Activated CD4-positive, alpha-beta T cell treated with anti-CD3 and anti-CD28 coated beads, Interleukin-2, amount 10 ng/mL, durations not matched to agents 7 days and 5 days (primary cell): ENCODE measurements around the gene FRG2. TPM values are rescaled to one million over a fixed set of nuclear protein-coding genes. Genes with fewer than 3 reads are reported as not detected.
"Not testable (repeated sequence)": the region's sequence is repeated elsewhere in the genome, so short reads cannot be mapped to it uniquely, and the experiment has no call there.

Experiments
- CTCF ChIA-PET: fragments of 350-600 bp; sonication (Branson Sonifier 250); formaldehyde crosslinking; loops from one replicate; lab custom pipeline; 2021; ENCODE audit warnings: antibody characterized with exemption; lab: Charles Lee
- POLR2A ChIA-PET: fragments of 350-600 bp; sonication (Branson Sonifier 250); formaldehyde crosslinking; loops from one replicate; lab custom pipeline; 2021; ENCODE audit warnings: antibody characterized with exemption; lab: Charles Lee
- DNase-seq: peaks from one replicate; pipeline ENCODE4 v3.0.0-alpha.2; 2020
- H3K27ac Mint-ChIP-seq: one replicate; pipeline ENCODE4 v1.8.0; 2021; ENCODE audit warnings: mild to moderate bottlenecking, moderate library complexity, mixed read lengths
- H3K27me3 Mint-ChIP-seq: one replicate; pipeline ENCODE4 v1.8.0; 2021; ENCODE audit warnings: mixed read lengths
- H3K36me3 Mint-ChIP-seq: one replicate; pipeline ENCODE4 v1.8.0; 2021; ENCODE audit warnings: low read depth, mixed read lengths
- H3K4me1 Mint-ChIP-seq: one replicate; pipeline ENCODE4 v1.8.0; 2021; ENCODE audit warnings: mixed read lengths
- H3K4me3 Mint-ChIP-seq: one replicate; pipeline ENCODE4 v1.8.0; 2021; ENCODE audit warnings: mild to moderate bottlenecking, moderate library complexity, mixed read lengths
- H3K9me3 Mint-ChIP-seq: one replicate; pipeline ENCODE4 v1.8.0; 2021; ENCODE audit warnings: mixed read lengths
- total RNA-seq, 2 experiments: library from RNA; stranded (reverse); gene quantifications; one replicate each; pipeline ENCODE4 v1.2.3, GENCODE V29; 2021

Gene FRG2
- not detected for total RNA-seq

DNA sequence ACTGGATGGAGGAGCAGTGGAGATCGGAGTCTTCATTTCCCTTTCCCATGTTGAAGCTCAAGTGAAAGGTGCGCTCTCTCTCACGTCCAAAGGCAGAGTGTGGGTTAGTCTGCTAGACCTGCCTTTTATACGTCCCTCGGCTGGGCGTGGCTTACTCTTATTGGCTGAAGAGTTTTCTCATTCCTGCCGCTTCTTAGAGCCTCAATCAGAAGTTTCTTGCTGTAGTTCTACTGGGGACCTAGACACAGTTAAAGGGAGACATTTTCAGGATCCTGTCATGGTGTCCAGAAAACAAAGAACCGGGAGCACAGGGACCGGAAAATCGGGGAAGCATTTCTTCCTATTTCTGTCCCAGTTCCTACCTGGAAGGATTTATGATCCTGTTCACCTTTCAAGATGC lies at the start of gene FRG2:
TSS of gene FRG2 (minus strand) at position 101 of the 400 bp plus-strand sequence. CDS start at position 49, 52 bp downstream.
- H3K4me3 Mint-ChIP-seq, CTCF ChIA-PET, H3K9me3 Mint-ChIP-seq, H3K27ac Mint-ChIP-seq, DNase-seq, POLR2A ChIA-PET, H3K27me3 Mint-ChIP-seq, H3K4me1 Mint-ChIP-seq, H3K36me3 Mint-ChIP-seq: not testable (repeated sequence)

- H3K4me3 Mint-ChIP-seq, H3K4me1 Mint-ChIP-seq, H3K36me3 Mint-ChIP-seq, H3K27ac Mint-ChIP-seq, H3K27me3 Mint-ChIP-seq, DNase-seq, CTCF ChIA-PET, POLR2A ChIA-PET, H3K9me3 Mint-ChIP-seq: not testable (repeated sequence)
Measured at GRCh38 chr4:190068351-190068750, 41.3 kb upstream of the FRG2 start.

- H3K27ac Mint-ChIP-seq = not testable (repeated sequence)
Measured at GRCh38 chr4:190064805-190065204, 37.7 kb upstream of the FRG2 start.

GRCh38 chr4:190064342-190064741 lies 37.3 kb upstream of the FRG2 start, which contains the start of gene DBET:
TSS of gene DBET (plus strand) at chr4:190064502.
- CTCF ChIA-PET, H3K27ac Mint-ChIP-seq: not testable (repeated sequence)

More at GRCh38 chr4:190064805-190065204, 37.7 kb upstream of the FRG2 start:
- H3K36me3 Mint-ChIP-seq, H3K27me3 Mint-ChIP-seq, H3K9me3 Mint-ChIP-seq, POLR2A ChIA-PET, H3K4me3 Mint-ChIP-seq, CTCF ChIA-PET, DNase-seq, H3K4me1 Mint-ChIP-seq: not testable (repeated sequence)

GRCh38 chr4:190058997-190059396 lies 31.9 kb upstream of the FRG2 start:
- POLR2A ChIA-PET, H3K4me3 Mint-ChIP-seq, H3K36me3 Mint-ChIP-seq, DNase-seq, H3K27ac Mint-ChIP-seq, H3K27me3 Mint-ChIP-seq, H3K9me3 Mint-ChIP-seq, H3K4me1 Mint-ChIP-seq, CTCF ChIA-PET: not testable (repeated sequence)

More at GRCh38 chr4:190064342-190064741, 37.3 kb upstream of the FRG2 start, which contains the start of gene DBET:
- DNase-seq, H3K4me3 Mint-ChIP-seq, H3K9me3 Mint-ChIP-seq, POLR2A ChIA-PET, H3K4me1 Mint-ChIP-seq, H3K36me3 Mint-ChIP-seq, H3K27me3 Mint-ChIP-seq: not testable (repeated sequence)

DNA sequence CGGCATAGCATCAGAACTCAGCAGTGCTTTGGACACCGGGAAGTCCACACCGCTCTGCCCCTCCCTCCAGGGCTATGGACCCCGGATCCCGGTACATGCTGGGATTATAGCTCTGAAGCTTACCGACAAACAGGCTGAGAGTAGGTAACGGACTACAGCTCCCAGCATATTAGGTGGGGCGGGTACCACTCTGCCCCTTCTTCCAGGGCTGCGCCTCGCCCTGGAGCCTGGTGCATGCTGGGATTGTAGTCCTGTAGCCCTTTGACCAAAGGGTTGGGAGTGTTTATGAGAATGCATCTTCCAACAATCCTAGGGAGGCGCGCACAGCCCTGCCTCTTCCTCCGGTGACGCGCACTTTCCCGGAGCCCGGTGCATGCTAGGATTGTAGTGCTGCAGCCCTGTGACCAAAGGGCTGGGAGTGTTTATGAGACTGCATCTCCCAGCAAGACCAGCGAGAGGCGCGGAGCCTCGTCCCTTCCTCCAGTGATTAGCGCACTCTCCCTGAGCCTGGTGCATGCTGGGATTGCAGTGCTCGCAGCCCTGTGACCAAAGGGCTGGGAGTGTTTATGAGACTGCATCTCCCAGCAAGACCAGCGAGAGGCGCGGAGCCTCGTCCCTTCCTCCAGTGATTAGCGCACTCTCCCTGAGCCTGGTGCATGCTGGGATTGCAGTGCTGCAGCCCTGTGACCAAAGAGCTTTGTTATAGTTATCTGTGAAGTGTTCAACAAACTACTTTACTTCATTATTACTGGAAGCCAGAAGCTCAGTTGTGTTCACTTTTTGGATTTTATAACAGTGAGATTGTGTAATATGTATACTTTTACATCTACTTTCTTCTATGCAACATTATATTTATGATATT lies 22.6 kb upstream of the FRG2 start:
- CTCF ChIA-PET, H3K36me3 Mint-ChIP-seq, H3K4me1 Mint-ChIP-seq, DNase-seq, POLR2A ChIA-PET, H3K27ac Mint-ChIP-seq, H3K4me3 Mint-ChIP-seq, H3K9me3 Mint-ChIP-seq, H3K27me3 Mint-ChIP-seq: not testable (repeated sequence)

GRCh38 chr4:190047627-190048026 lies 20.6 kb upstream of the FRG2 start:
- H3K4me1 Mint-ChIP-seq, CTCF ChIA-PET, H3K9me3 Mint-ChIP-seq, POLR2A ChIA-PET, H3K4me3 Mint-ChIP-seq, H3K27ac Mint-ChIP-seq, H3K36me3 Mint-ChIP-seq, DNase-seq, H3K27me3 Mint-ChIP-seq: not testable (repeated sequence)

DNA sequence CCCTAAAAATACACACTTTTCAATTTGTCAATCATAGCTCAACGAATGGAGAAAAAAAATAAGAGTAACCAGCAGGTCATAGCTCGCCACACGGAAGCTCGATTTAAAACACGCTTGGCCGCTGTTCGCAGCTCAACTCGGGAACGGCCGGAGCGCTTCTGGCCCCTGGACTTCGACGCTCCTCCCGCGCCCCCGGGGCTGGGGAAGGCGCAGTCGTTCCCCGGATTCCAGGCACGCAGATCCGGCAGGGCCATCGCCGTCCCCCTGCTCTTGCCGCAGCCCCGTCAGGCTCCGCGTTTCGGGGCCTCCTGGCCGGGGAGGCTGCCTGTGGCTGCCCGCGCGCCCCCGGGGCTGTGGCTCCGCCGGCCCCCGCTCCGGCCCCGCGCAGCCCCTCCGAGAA lies 13.8 kb upstream of the FRG2 start:
- CTCF ChIA-PET, H3K27ac Mint-ChIP-seq, H3K9me3 Mint-ChIP-seq, DNase-seq, H3K36me3 Mint-ChIP-seq, H3K27me3 Mint-ChIP-seq, POLR2A ChIA-PET, H3K4me1 Mint-ChIP-seq, H3K4me3 Mint-ChIP-seq: not testable (repeated sequence)

GRCh38 chr4:190037704-190038388 lies 10.8 kb upstream of the FRG2 start:
- H3K27ac Mint-ChIP-seq, H3K9me3 Mint-ChIP-seq, POLR2A ChIA-PET, CTCF ChIA-PET, DNase-seq, H3K4me1 Mint-ChIP-seq, H3K36me3 Mint-ChIP-seq: not testable (repeated sequence)
- Mint-ChIP-seq H3K4me3 (peak overlapping the region; percentile 16), H3K27me3 (peaks cover 16% of the 10 kb centered on the region)

DNA sequence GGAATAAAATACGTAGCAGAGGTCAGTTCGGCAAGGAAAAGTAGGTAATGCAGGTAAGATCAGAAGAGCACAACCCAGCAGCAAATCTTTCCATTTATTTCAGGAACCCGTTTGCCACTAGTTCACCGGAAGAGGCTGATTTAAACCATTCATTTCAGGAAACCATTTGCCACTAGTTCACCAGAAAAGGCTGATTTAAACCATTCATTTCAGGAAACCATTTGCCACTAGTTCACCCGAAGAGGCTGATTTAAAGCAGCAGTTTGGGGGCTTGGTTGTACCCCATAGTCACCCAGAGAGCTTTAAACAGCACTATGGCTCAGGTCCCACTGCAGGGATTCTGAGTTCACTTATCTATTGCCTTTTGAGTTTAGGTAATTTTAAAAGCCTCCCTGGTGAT lies 4.2 kb upstream of the FRG2 start:
- POLR2A ChIA-PET, H3K27ac Mint-ChIP-seq, H3K4me3 Mint-ChIP-seq, H3K9me3 Mint-ChIP-seq, H3K36me3 Mint-ChIP-seq, CTCF ChIA-PET, DNase-seq, H3K4me1 Mint-ChIP-seq: not testable (repeated sequence)
- H3K27me3 Mint-ChIP-seq = peaks cover 14% of the 10 kb centered on the region

GRCh38 chr4:190022614-190023281 lies 4.3 kb downstream of the FRG2 start:
- H3K9me3 Mint-ChIP-seq, DNase-seq, CTCF ChIA-PET, POLR2A ChIA-PET, H3K36me3 Mint-ChIP-seq: not testable (repeated sequence)
- Mint-ChIP-seq H3K4me3 (peak overlapping the region; percentile 51), H3K4me1 (peaks cover 19% of the 10 kb centered on the region), H3K27me3 (peaks cover 38% of the 10 kb centered on the region), H3K27ac (peak overlapping the region; percentile 69)

GRCh38 chr4:190021973-190022372 lies 5.1 kb downstream of the FRG2 start:
- H3K36me3 Mint-ChIP-seq, CTCF ChIA-PET: not testable (repeated sequence)
- H3K27me3 Mint-ChIP-seq = peaks cover 42% of the 10 kb centered on the region

More at GRCh38 chr4:190021973-190022372, 5.1 kb downstream of the FRG2 start:
- POLR2A ChIA-PET, H3K27ac Mint-ChIP-seq, H3K9me3 Mint-ChIP-seq, H3K4me3 Mint-ChIP-seq, DNase-seq: not testable (repeated sequence)
- H3K4me1 Mint-ChIP-seq = peaks cover 19% of the 10 kb centered on the region
